ENCODE measurements around the gene UBAC1.

- no peak for TF ChIP-seq CTCF (optimal IDR thresholded peaks at IDR 0.05 in 1 of 3, IDR thresholded peaks at IDR 0.05 in 1 of 3, conservative IDR thresholded peaks at IDR 0.05 in 1 of 3; ENCODE audit: extremely low read depth in 1 of 3, insufficient read depth in 2 of 3, low read length in 3 of 3)
- TF ChIP-seq EZH2 (IDR thresholded peaks at IDR 0.05; ENCODE audit: low read length) = no peak
Measured at GRCh38 chr9:135949501-135950134, 11.6 kb downstream of the UBAC1 start.
